Measurements from ENCODE around the gene RMDN3. TPM values are rescaled to one million over a fixed set of nuclear protein-coding genes. Genes with fewer than 3 reads are reported as not detected.

RMDN3 gene
- total RNA-seq, 2 donors from 2014 or later = 18.5 to 23.1 TPM

GRCh38 chr15:40763801-40764628 is 9.0 kb upstream of the RMDN3 start, which contains the start of gene GCHFR:
TSS of gene GCHFR (plus strand) at chr15:40764068. CDS start at chr15:40764181, 113 bp downstream.
- ATAC-seq (peak; percentile 76 to 78), DNase-seq (ENCODE audit: low spot score in 2 of 2) (peak; percentile 77 to 82)
- Mint-ChIP-seq H3K36me3 (no peaks in the 10 kb centered on the region), H3K27ac (peak within 1 kb of the TSS; percentile 62 to 74), H3K9me3 (no peaks in the 10 kb centered on the region)

GRCh38 chr15:40762919-40763800 is 8.1 kb upstream of the RMDN3 start:
- peak; percentile 47 to 77 for DNase-seq (ENCODE audit: low spot score in 2 of 2)
- no peaks in the 10 kb centered on the region for H3K36me3 Mint-ChIP-seq
- no peaks in the 10 kb centered on the region for H3K9me3 Mint-ChIP-seq
- peak overlapping the region; percentile 62 to 74 for H3K27ac Mint-ChIP-seq
- ATAC-seq = peak; percentile 15 to 52

GRCh38 chr15:40759961-40760360 is 4.9 kb upstream of the RMDN3 start:
- DNase-seq (ENCODE audit: low spot score in 2 of 2) (no peak), ATAC-seq (no peak)
- no peak overlapping the region for H3K27ac Mint-ChIP-seq
- peaks cover 0 to 2% of the 10 kb centered on the region in 2 donors for H3K36me3 Mint-ChIP-seq
- no peaks in the 10 kb centered on the region for H3K9me3 Mint-ChIP-seq

GRCh38 chr15:40756938-40757337 is 1.9 kb upstream of the RMDN3 start:
- no peak overlapping the region for H3K27ac Mint-ChIP-seq

GRCh38 chr15:40755812-40756208 is 756 bp upstream of the RMDN3 start:
- Mint-ChIP-seq H3K36me3 (peaks cover 16 to 17% of the 10 kb centered on the region in 2 donors), H3K27ac (peak overlapping the region; percentile 97 to 99), H3K9me3 (no peaks in the 10 kb centered on the region)
- no peak for DNase-seq (ENCODE audit: low spot score in 2 of 2)
- ATAC-seq = no peak

More at GRCh38 chr15:40756938-40757337, 1.9 kb upstream of the RMDN3 start:
- no peak for DNase-seq (ENCODE audit: low spot score in 2 of 2)
- Mint-ChIP-seq H3K36me3 (peaks cover 8 to 15% of the 10 kb centered on the region in 2 donors), H3K9me3 (no peaks in the 10 kb centered on the region)
- no peak for ATAC-seq

GRCh38 chr15:40754574-40754882 is 526 bp downstream of the RMDN3 start:
- no peaks in the 10 kb centered on the region for H3K9me3 Mint-ChIP-seq
- peak overlapping the region; percentile 65 to 97 for H3K27ac Mint-ChIP-seq
- H3K36me3 Mint-ChIP-seq = peaks cover 16 to 17% of the 10 kb centered on the region in 2 donors
- ATAC-seq (peak; percentile 12), DNase-seq (ENCODE audit: low spot score in 2 of 2) (no peak)

GRCh38 chr15:40751745-40752144 is 3.3 kb downstream of the RMDN3 start:
- ATAC-seq = no peak
- DNase-seq (ENCODE audit: low spot score in 2 of 2) = no peak
- H3K36me3 Mint-ChIP-seq = peaks cover 16 to 17% of the 10 kb centered on the region in 2 donors
- H3K27ac Mint-ChIP-seq = peak overlapping the region in 1 of 2 donors; percentile 50
- H3K9me3 Mint-ChIP-seq = no peaks in the 10 kb centered on the region

- ATAC-seq (no peak), DNase-seq (ENCODE audit: low spot score in 2 of 2) (no peak)
- H3K27ac Mint-ChIP-seq = no peak overlapping the region
- no peaks in the 10 kb centered on the region for H3K9me3 Mint-ChIP-seq
- H3K36me3 Mint-ChIP-seq = peaks cover 16 to 17% of the 10 kb centered on the region in 2 donors
Measured at GRCh38 chr15:40750885-40751284, 4.2 kb downstream of the RMDN3 start.

- no peak for DNase-seq (ENCODE audit: low spot score in 2 of 2)
- Mint-ChIP-seq H3K9me3 (no peaks in the 10 kb centered on the region), H3K36me3 (peaks cover 16 to 17% of the 10 kb centered on the region in 2 donors), H3K27ac (no peak overlapping the region)
- no peak for ATAC-seq
Measured at GRCh38 chr15:40749151-40749630, 5.9 kb downstream of the RMDN3 start.

- ATAC-seq (no peak), DNase-seq (ENCODE audit: low spot score in 2 of 2) (no peak)
- Mint-ChIP-seq H3K36me3 (peaks cover 16 to 17% of the 10 kb centered on the region in 2 donors), H3K9me3 (no peaks in the 10 kb centered on the region), H3K27ac (peak overlapping the region; percentile 29 to 54)
Measured at GRCh38 chr15:40747685-40748631, 7.1 kb downstream of the RMDN3 start.

GRCh38 chr15:40746916-40747418 is 8.1 kb downstream of the RMDN3 start:
- H3K36me3 Mint-ChIP-seq = peaks cover 6 to 14% of the 10 kb centered on the region in 2 donors
- H3K27ac Mint-ChIP-seq = peak overlapping the region; percentile 24 to 54
- no peak for ATAC-seq
- no peaks in the 10 kb centered on the region for H3K9me3 Mint-ChIP-seq
- DNase-seq (ENCODE audit: low spot score in 2 of 2) = peak in 1 of 2 donors; percentile 40

GRCh38 chr15:40744815-40745152 is 10.3 kb downstream of the RMDN3 start:
- Mint-ChIP-seq H3K36me3 (peaks cover 5 to 6% of the 10 kb centered on the region in 2 donors), H3K9me3 (no peaks in the 10 kb centered on the region), H3K27ac (peak overlapping the region; percentile 82 to 96)
- DNase-seq (ENCODE audit: low spot score in 2 of 2) = peak in 1 of 2 donors; percentile 44
- ATAC-seq = no peak

- Mint-ChIP-seq H3K27ac (peak overlapping the region; percentile 78 to 85), H3K9me3 (no peaks in the 10 kb centered on the region), H3K36me3 (peaks cover 5 to 6% of the 10 kb centered on the region in 2 donors)
- ATAC-seq (peak; percentile 83 to 94), DNase-seq (ENCODE audit: low spot score in 2 of 2) (peak; percentile 37 to 80)
Measured at GRCh38 chr15:40743921-40744814, 10.9 kb downstream of the RMDN3 start.

GRCh38 chr15:40743485-40743901 is 11.6 kb downstream of the RMDN3 start:
- peak overlapping the region; percentile 78 to 85 for H3K27ac Mint-ChIP-seq
- DNase-seq (ENCODE audit: low spot score in 2 of 2) = peak in 1 of 2 donors; percentile 45
- H3K9me3 Mint-ChIP-seq = no peaks in the 10 kb centered on the region
- peaks cover 5 to 6% of the 10 kb centered on the region in 2 donors for H3K36me3 Mint-ChIP-seq
- ATAC-seq = peak in 1 of 2 donors; percentile 50

- H3K27ac Mint-ChIP-seq = peak overlapping the region; percentile 44 to 73
- ATAC-seq (no peak), DNase-seq (ENCODE audit: low spot score in 2 of 2) (peak in 1 of 2 donors; percentile 30)
- H3K36me3 Mint-ChIP-seq = peaks cover 0 to 6% of the 10 kb centered on the region in 2 donors
- no peaks in the 10 kb centered on the region for H3K9me3 Mint-ChIP-seq
Measured at GRCh38 chr15:40739854-40740253, 15.2 kb downstream of the RMDN3 start.

Data from activated naive CD4-positive, alpha-beta T cell treated with anti-CD3 and anti-CD28 coated beads, Interleukin-2, amount 50 U/mL, for 72 hours (primary cell).